ENCODE results near the gene PDGFRB.
A peak's percentile ranks its signal among the peaks of the same experiment; 100 is the strongest.

PDGFRB gene

DNA sequence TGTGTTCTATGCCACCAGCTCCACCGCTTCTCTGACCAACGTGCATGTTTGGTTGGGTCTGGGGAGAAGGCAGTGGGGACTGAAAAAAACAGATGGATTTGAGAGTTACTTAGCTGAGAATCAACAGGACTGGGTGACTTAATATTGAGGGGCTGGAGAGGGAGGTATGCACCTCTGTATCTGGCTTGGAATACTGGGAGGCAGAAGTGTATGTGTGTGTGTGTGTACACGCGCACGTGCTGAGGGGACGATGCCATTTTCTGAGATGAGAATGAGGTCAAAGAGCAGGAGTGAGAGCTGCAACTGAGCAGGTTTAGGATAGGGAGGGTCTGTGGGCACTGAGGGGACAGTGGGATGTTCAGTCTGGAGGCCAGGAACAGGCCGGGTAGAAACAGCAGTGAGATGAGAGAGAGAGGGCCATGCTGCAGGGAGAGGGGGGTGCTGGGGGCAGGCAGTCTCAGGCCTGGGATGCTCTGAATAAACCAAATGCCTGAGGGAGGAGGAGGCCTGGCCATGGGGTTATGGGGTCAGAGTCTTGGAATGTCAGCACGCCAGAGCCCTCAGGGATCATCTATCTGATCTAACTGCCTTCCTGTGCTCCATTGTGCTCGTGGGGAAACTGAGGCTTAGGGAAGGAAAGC is 14.0 kb downstream of the PDGFRB start:
- H3K9ac ChIP-seq (ENCODE audit: low read length) = no peak overlapping the region
- H3K9me3 ChIP-seq (ENCODE audit: control insufficient read depth, low read depth, low read length) = no peaks in the 10 kb centered on the region
- peaks cover 33% of the 10 kb centered on the region for H3K4me1 ChIP-seq (ENCODE audit: control insufficient read depth, low read depth, low read length)
- no peak overlapping the region for H3K27ac ChIP-seq (ENCODE audit: low read length)
- no peaks in the 10 kb centered on the region for H3K36me3 ChIP-seq (ENCODE audit: control insufficient read depth, low read depth, low read length)
- no peaks in the 10 kb centered on the region for H3K27me3 ChIP-seq (ENCODE audit: control insufficient read depth, insufficient read depth, low read length)
- H3K4me3 ChIP-seq (ENCODE audit: low read length) = no peak overlapping the region

- Histone ChIP-seq H3K36me3 (ENCODE audit: control insufficient read depth, low read depth, low read length) (no peaks in the 10 kb centered on the region), H3K9ac (ENCODE audit: low read length) (no peak overlapping the region), H3K9me3 (ENCODE audit: control insufficient read depth, low read depth, low read length) (no peaks in the 10 kb centered on the region), H3K4me1 (ENCODE audit: control insufficient read depth, low read depth, low read length) (peaks cover 37% of the 10 kb centered on the region), H3K27ac (ENCODE audit: low read length) (no peak overlapping the region), H3K27me3 (ENCODE audit: control insufficient read depth, insufficient read depth, low read length) (no peaks in the 10 kb centered on the region), H3K4me3 (ENCODE audit: low read length) (no peak overlapping the region)
Observed at GRCh38 chr5:150140830-150141229, 14.8 kb downstream of the PDGFRB start.

- Histone ChIP-seq H3K9me3 (ENCODE audit: control insufficient read depth, low read depth, low read length) (no peaks in the 10 kb centered on the region), H3K36me3 (ENCODE audit: control insufficient read depth, low read depth, low read length) (no peaks in the 10 kb centered on the region), H3K27ac (ENCODE audit: low read length) (no peak overlapping the region), H3K9ac (ENCODE audit: low read length) (no peak overlapping the region), H3K4me3 (ENCODE audit: low read length) (no peak overlapping the region), H3K4me1 (ENCODE audit: control insufficient read depth, low read depth, low read length) (peaks cover 34% of the 10 kb centered on the region), H3K27me3 (ENCODE audit: control insufficient read depth, insufficient read depth, low read length) (no peaks in the 10 kb centered on the region)
Observed at GRCh38 chr5:150139334-150139733, 16.3 kb downstream of the PDGFRB start.

DNA sequence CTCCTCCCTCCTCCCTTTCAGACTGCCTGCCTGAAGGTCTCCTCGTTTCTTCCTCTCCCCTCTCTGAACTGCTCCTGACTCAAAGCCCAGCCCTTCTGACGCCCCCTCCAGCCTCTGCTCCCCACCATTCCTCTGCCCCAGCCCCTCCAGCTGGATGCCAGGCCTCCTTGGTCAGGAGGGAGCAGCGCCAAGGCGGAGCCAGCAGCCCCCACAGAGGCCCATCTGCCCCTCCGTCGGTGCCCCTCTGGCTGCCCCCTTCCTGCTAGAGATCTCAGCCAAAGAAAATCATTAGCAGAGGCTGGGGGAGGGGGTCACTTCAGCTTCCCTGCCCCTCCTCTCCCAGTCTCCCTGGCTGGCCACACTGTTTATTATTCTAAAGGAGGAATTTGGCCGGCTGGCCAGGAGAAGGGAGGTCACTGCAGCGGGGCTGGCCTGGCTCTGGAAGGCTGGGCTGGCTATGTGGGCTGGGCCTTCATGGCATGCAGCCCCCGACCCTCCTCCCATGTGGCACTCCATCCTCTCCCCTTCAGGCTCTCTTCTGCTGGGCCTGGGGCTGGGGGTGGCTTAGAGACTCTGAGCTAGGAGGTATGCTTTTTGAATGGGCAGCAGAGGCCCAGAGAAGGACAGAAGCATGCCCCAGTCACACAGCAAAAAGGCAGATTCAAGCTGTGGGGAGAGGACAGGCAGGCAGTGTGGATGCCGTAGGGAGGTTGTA is 16.9 kb downstream of the PDGFRB start:
- no peaks in the 10 kb centered on the region for H3K36me3 ChIP-seq (ENCODE audit: control insufficient read depth, low read depth, low read length)
- H3K27ac ChIP-seq (ENCODE audit: low read length) = no peak overlapping the region
- H3K9me3 ChIP-seq (ENCODE audit: control insufficient read depth, low read depth, low read length) = no peaks in the 10 kb centered on the region
- no peaks in the 10 kb centered on the region for H3K27me3 ChIP-seq (ENCODE audit: control insufficient read depth, insufficient read depth, low read length)
- peaks cover 29% of the 10 kb centered on the region for H3K4me1 ChIP-seq (ENCODE audit: control insufficient read depth, low read depth, low read length)
- no peak overlapping the region for H3K9ac ChIP-seq (ENCODE audit: low read length)
- H3K4me3 ChIP-seq (ENCODE audit: low read length) = peak overlapping the region; percentile 23

DNA sequence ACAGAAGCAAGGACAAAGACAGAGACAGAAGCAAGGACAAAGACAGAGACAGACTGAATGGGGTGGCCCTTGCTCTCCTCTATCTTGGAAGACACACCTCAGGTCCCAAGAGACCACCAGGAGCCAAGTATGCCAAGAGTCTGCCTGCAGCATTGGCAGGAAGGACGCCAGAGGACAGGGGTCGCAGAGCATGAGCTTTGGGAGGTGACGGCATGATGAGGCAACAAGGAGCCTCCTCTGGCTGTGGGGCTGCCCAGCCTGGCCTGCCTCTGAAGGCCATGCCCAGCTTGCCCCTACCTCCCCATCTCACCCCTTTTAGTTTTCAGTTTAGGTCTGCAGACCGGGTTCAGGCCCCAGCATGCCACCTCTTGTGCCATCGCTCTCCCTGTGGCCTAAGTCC is 17.6 kb downstream of the PDGFRB start:
- Histone ChIP-seq H3K27me3 (ENCODE audit: control insufficient read depth, insufficient read depth, low read length) (no peaks in the 10 kb centered on the region), H3K36me3 (ENCODE audit: control insufficient read depth, low read depth, low read length) (no peaks in the 10 kb centered on the region), H3K9ac (ENCODE audit: low read length) (no peak overlapping the region), H3K9me3 (ENCODE audit: control insufficient read depth, low read depth, low read length) (no peaks in the 10 kb centered on the region), H3K4me1 (ENCODE audit: control insufficient read depth, low read depth, low read length) (peaks cover 29% of the 10 kb centered on the region), H3K4me3 (ENCODE audit: low read length) (peak overlapping the region; percentile 19), H3K27ac (ENCODE audit: low read length) (no peak overlapping the region)

- Histone ChIP-seq H3K4me1 (ENCODE audit: control insufficient read depth, low read depth, low read length) (peaks cover 29% of the 10 kb centered on the region), H3K9ac (ENCODE audit: low read length) (no peak overlapping the region), H3K9me3 (ENCODE audit: control insufficient read depth, low read depth, low read length) (no peaks in the 10 kb centered on the region), H3K36me3 (ENCODE audit: control insufficient read depth, low read depth, low read length) (no peaks in the 10 kb centered on the region), H3K27me3 (ENCODE audit: control insufficient read depth, insufficient read depth, low read length) (peaks cover 2% of the 10 kb centered on the region), H3K4me3 (ENCODE audit: low read length) (no peak overlapping the region), H3K27ac (ENCODE audit: low read length) (no peak overlapping the region)
Observed at GRCh38 chr5:150137168-150137957, 18.3 kb downstream of the PDGFRB start.

DNA sequence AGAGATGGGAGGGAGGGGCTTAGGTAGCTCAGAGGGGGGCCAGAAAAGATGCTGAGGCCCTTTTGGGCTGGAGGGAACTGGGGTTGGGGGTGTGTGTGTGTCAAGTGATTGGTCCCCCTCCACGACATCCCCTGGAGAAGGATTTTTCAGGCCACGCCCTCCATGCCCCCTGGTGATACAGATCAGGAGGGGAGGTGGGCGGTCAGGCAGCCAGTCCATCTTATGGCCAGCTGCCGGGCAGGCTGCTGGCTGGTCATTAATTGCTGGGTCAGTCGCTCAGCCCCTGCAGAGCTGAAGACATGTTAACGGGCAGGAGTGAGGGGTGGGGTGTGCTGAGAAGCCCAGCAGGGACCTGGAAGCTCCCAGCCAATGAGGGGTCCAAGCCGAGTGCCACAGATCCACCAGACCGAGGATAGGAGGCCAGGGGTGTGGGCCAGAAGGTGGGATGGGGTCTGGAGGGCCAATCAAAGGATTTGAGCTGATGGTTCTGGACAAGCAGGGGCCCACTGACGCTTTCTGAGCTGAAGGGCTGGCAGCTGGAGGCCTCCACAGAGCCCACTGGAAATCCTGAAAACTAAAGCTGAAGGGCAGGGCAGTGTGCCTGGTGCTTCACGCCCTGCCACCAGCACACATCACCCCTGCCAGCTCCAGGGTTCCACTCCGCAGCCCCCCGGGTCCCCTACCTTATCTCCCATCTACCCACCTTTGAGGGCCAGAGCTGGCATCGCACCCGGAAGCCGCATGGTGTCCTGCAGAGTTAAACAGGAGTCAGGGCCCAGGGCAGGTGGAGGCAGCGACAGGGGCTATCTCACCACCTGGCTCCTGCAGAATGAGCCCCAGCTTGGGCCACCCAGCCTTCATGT is 19.1 kb downstream of the PDGFRB start:
- Histone ChIP-seq H3K9ac (ENCODE audit: low read length) (no peak overlapping the region), H3K4me1 (ENCODE audit: control insufficient read depth, low read depth, low read length) (peaks cover 29% of the 10 kb centered on the region), H3K36me3 (ENCODE audit: control insufficient read depth, low read depth, low read length) (no peaks in the 10 kb centered on the region), H3K9me3 (ENCODE audit: control insufficient read depth, low read depth, low read length) (no peaks in the 10 kb centered on the region), H3K27ac (ENCODE audit: low read length) (no peak overlapping the region), H3K27me3 (ENCODE audit: control insufficient read depth, insufficient read depth, low read length) (peaks cover 10% of the 10 kb centered on the region), H3K4me3 (ENCODE audit: low read length) (no peak overlapping the region)

DNA sequence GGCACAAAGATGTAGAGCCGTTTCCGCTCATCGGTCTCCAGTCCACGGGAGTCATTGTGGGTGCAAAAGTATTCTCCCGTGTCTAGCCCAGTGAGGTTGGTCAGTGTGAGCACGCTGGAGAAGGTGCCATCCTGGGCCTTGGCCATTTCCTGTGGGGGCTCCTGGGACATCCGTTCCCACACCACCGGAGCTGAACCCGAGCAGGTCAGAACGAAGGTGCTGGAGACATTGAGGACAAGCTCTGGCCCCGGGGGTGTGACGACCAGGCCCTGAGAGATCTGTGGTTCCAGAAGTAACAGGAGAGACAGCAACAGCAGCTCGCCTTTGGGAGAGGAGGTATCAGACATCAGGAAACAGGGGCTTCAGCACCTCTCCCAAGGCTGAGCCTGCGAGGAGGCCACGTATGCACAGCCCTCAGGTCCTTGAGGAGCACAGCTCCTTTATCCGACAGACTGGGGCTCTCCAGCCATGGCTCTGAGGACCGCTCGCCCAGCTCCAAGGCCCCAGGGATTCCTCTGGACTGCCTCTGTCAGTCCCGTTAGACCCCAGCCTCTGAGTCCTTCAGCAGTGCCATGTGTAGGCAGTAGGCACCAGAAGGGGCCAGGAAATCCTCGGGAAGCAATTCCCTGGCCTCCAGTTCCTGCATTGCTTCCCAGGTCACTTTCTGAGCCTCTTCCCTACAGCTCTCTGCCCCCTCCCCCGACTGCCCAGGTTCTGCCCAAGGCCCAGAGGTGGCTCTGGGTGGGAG is 19.9 kb downstream of the PDGFRB start:
- H3K27ac ChIP-seq (ENCODE audit: low read length) = no peak overlapping the region
- peaks cover 36% of the 10 kb centered on the region for H3K4me1 ChIP-seq (ENCODE audit: control insufficient read depth, low read depth, low read length)
- H3K4me3 ChIP-seq (ENCODE audit: low read length) = no peak overlapping the region
- H3K27me3 ChIP-seq (ENCODE audit: control insufficient read depth, insufficient read depth, low read length) = peaks cover 15% of the 10 kb centered on the region
- H3K9ac ChIP-seq (ENCODE audit: low read length) = no peak overlapping the region
- H3K9me3 ChIP-seq (ENCODE audit: control insufficient read depth, low read depth, low read length) = no peaks in the 10 kb centered on the region
- H3K36me3 ChIP-seq (ENCODE audit: control insufficient read depth, low read depth, low read length) = no peaks in the 10 kb centered on the region

DNA sequence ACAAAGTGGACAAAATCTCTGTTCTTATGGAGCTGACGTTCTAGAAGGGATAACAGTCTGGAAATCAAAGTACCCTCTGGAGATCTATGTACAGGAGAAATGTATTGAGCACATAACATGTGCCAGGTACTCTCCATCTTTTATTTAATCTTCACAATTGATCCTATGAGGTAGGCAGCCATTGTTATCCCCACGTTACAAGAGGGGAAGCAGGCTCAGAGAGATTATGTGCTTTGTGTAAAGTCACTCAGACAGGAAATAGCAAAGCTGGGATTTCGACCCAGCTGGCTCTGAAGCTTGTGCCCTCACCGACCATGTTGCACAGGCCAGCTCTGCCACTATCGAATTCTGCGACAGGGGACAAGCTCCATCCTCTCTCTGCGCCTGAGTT is 21.5 kb downstream of the PDGFRB start:
- peaks cover 25% of the 10 kb centered on the region for H3K27me3 ChIP-seq (ENCODE audit: control insufficient read depth, insufficient read depth, low read length)
- H3K9ac ChIP-seq (ENCODE audit: low read length) = no peak overlapping the region
- no peak overlapping the region for H3K27ac ChIP-seq (ENCODE audit: low read length)
- H3K36me3 ChIP-seq (ENCODE audit: control insufficient read depth, low read depth, low read length) = no peaks in the 10 kb centered on the region
- H3K4me1 ChIP-seq (ENCODE audit: control insufficient read depth, low read depth, low read length) = peaks cover 40% of the 10 kb centered on the region
- H3K9me3 ChIP-seq (ENCODE audit: control insufficient read depth, low read depth, low read length) = no peaks in the 10 kb centered on the region
- H3K4me3 ChIP-seq (ENCODE audit: low read length) = no peak overlapping the region

- H3K9ac ChIP-seq (ENCODE audit: low read length) = no peak overlapping the region
- no peak overlapping the region for H3K4me3 ChIP-seq (ENCODE audit: low read length)
- H3K9me3 ChIP-seq (ENCODE audit: control insufficient read depth, low read depth, low read length) = no peaks in the 10 kb centered on the region
- peaks cover 35% of the 10 kb centered on the region for H3K4me1 ChIP-seq (ENCODE audit: control insufficient read depth, low read depth, low read length)
- H3K36me3 ChIP-seq (ENCODE audit: control insufficient read depth, low read depth, low read length) = no peaks in the 10 kb centered on the region
- H3K27me3 ChIP-seq (ENCODE audit: control insufficient read depth, insufficient read depth, low read length) = peaks cover 25% of the 10 kb centered on the region
- H3K27ac ChIP-seq (ENCODE audit: low read length) = no peak overlapping the region
Observed at GRCh38 chr5:150133581-150134197, 22.0 kb downstream of the PDGFRB start.

All from iPS-18a (cell line).